Measurements from ENCODE around the gene PDGFD.

The PDGFD gene

GRCh38 chr11:103920449-103920848 is 243.5 kb downstream of the PDGFD start:
- TF ChIP-seq, protein P1, sequence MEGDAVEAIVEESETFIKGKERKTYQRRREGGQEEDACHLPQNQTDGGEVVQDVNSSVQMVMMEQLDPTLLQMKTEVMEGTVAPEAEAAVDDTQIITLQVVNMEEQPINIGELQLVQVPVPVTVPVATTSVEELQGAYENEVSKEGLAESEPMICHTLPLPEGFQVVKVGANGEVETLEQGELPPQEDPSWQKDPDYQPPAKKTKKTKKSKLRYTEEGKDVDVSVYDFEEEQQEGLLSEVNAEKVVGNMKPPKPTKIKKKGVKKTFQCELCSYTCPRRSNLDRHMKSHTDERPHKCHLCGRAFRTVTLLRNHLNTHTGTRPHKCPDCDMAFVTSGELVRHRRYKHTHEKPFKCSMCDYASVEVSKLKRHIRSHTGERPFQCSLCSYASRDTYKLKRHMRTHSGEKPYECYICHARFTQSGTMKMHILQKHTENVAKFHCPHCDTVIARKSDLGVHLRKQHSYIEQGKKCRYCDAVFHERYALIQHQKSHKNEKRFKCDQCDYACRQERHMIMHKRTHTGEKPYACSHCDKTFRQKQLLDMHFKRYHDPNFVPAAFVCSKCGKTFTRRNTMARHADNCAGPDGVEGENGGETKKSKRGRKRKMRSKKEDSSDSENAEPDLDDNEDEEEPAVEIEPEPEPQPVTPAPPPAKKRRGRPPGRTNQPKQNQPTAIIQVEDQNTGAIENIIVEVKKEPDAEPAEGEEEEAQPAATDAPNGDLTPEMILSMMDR (conservative IDR thresholded peaks at IDR 0.05; ENCODE audit: low read depth): no peak
- H3K27ac ChIP-seq: no peak overlapping the region
- ChIA-PET POLR2A (ENCODE audit: low non-redundant PET) (no interaction called here), CTCF (no interaction called here)
- no peak for DNase-seq (ENCODE audit: low spot score)

DNA sequence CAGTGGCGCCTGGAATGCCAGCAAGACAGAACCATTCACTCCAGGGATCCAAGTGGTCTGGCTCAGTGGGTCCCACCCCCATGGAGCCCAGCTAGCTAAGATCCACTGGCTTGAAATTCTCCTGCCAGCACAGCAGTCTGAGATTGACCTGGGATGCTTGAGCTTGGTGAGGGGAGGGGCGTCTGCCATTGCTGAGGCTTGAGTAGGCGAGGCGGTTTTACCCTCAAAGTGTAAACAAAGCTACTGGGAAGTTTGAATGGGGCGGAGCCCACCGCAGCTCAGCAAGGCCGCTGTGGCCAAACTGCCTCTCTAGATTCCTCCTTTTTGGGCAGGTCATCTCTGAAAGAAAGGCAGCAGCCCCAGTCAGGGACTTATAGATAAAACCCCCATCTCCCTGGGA is 253.2 kb downstream of the PDGFD start:
- ChIA-PET POLR2A (ENCODE audit: low non-redundant PET) (no interaction called here), CTCF (no interaction called here)
- TF ChIP-seq, protein P1 (conservative IDR thresholded peaks at IDR 0.05; ENCODE audit: low read depth): no peak
- H3K27ac ChIP-seq: no peak overlapping the region
- DNase-seq (ENCODE audit: low spot score): no peak

DNA sequence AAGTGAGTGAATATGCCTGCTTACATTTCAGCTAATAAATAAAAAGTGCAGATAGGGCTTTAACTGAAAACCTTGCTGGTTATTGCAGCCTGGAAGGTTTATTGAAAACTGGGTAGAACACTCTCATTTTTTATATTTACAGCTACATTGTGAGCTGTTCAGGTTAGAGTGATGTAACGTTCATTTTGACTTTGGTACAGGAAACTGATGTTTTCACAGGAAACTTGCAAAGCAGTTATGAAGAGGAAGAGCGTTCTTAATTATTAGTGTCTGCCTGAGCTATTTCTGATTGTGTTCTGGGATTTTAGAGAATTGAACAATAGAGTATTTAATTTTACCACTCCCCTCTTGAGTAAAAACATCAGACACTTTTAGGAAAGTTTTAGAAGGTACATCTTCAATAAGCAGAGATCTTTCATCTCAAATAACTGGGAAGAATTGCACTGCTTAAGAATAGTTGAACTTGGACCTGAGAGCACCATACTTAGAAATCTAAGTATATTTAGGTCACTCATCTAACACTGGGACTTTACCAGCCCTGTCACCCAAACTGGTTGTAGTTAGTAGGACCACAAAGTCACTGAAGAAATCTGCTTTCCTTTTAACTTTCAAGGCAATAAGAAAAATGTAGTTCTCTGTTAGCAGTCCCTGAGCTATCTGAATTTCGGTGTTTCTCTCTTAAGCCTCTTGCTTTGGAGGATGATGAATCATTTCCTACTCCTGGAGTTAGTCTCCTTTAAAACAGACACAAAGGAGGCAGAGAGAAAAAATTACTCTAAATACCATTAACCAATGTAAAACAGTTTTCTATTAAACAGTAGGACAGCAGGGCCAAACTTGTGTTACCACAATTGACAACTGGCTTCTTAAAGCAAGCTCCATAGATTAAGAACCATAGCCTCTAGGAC is 256.1 kb downstream of the PDGFD start:
- DNase-seq (ENCODE audit: low spot score): peak; percentile 2
- ChIA-PET CTCF (interaction anchor here (0.7 kb wide), 1 partner anchor 256 kb away, joined by 3 read pairs; the partner anchor contains the start of gene PDGFD), POLR2A (ENCODE audit: low non-redundant PET) (no interaction called here)
- TF ChIP-seq, protein P1 (conservative IDR thresholded peaks at IDR 0.05; ENCODE audit: low read depth): no peak
- no peak overlapping the region for H3K27ac ChIP-seq

- CTCF ChIA-PET: no interaction called here
- DNase-seq (ENCODE audit: low spot score): no peak
- TF ChIP-seq, protein P1 (conservative IDR thresholded peaks at IDR 0.05; ENCODE audit: low read depth): no peak
- H3K27ac ChIP-seq: no peak overlapping the region
- POLR2A ChIA-PET (ENCODE audit: low non-redundant PET): no interaction called here
Observed at GRCh38 chr11:103907136-103907535, 256.8 kb downstream of the PDGFD start.

GRCh38 chr11:103906291-103906867 is 257.6 kb downstream of the PDGFD start:
- POLR2A ChIA-PET (ENCODE audit: low non-redundant PET): no interaction called here
- DNase-seq (ENCODE audit: low spot score): no peak
- CTCF ChIA-PET: interaction anchor here (0.6 kb wide), 1 partner anchor 652 kb away, joined by 4 read pairs; no protein-coding TSS in a partner anchor
- TF ChIP-seq, protein P1 (conservative IDR thresholded peaks at IDR 0.05; ENCODE audit: low read depth): no peak
- no peak overlapping the region for H3K27ac ChIP-seq

- no peak for DNase-seq (ENCODE audit: low spot score)
- TF ChIP-seq, protein P1 (conservative IDR thresholded peaks at IDR 0.05; ENCODE audit: low read depth): no peak
- no peak overlapping the region for H3K27ac ChIP-seq
- CTCF ChIA-PET: no interaction called here
- POLR2A ChIA-PET (ENCODE audit: low non-redundant PET): no interaction called here
Observed at GRCh38 chr11:103904324-103904667, 259.7 kb downstream of the PDGFD start.
